NCI-H2081 treated with DMSO at 0.1 percent for 48 hours (cell line): ENCODE data around the gene KRTAP4-11.
"Not testable (repeated sequence)": the region's sequence is repeated elsewhere in the genome, so short reads cannot be mapped to it uniquely, and the experiment has no call there.

Experiments used
- DNase-seq: peaks from one replicate; lab custom pipeline; 2025; lab: John Stamatoyannopoulos, UW

Gene KRTAP4-11

DNA sequence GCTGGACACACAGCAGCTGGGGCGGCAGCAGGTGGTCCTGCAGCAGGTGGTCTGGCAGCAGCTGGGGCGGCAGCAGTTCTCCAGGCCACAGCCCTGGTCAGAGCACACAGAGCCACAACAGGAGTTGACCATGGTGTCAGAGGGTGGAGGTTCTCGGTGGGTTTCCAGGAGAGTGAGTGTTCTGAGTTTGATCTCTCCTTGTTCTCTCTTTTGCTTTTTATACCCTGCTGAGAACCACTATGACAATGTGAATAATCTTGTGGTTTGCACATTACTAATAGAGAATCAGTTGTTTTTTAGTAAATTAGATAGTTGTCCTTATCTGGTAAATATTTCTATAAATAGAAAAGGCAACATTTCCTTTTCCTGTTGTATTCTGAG lies 5.8 kb upstream of the KRTAP4-11 start, which contains the start of gene KRTAP4-12:
Gene KRTAP4-12, minus strand, starts transcription at position 192 of the 381 bp plus-strand sequence. Its CDS starts 60 bp downstream, at position 132.
- DNase-seq: not testable (repeated sequence)

- DNase-seq: not testable (repeated sequence)
Measured at GRCh38 chr17:41123292-41123990, 5.3 kb upstream of the KRTAP4-11 start.

- DNase-seq: no peak
Measured at GRCh38 chr17:41121742-41122141, 3.6 kb upstream of the KRTAP4-11 start.

DNA sequence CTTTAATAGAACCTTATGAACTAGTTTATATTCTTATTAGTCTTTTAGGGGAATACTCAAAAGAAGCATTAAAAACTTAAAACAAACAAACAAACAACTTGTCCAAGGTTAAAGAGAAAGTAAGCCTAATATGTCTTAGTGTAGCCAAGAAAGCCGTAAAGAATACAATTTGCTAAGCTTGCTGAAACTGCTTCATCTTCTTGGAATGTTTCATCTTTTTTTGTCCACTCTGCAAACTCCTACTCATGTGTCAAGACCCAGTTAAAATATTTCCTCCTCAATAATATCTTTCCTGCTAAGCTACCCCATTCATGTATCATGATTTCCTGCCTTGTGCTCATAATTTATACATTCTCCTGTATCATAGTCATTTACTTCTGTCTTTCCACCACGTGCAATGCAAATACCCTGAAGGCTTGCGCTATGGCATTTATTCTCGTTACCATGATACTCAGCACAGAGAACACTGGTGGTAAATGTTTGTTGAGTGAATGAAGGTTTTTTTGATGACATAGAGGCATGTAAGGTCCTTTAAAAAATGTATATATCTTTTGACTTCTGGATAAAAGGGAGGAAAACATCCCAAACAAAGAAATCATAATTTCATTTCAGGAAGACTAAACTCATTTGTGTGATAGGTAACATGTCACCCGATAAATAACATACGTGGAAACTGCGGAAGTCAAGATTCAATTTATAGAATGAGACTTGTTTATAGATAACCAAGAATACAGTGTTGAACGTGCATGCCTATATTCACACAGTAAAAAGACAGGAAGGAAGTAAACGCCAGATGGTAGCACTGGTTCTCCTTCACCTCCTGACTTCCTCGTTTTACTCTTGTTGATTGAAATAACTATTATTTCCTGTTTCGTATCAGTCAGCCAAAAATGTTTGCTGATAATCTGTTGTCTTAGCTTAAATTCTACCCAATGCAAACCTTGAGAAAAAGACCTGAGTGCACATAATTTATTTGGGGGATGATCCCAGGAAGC lies 1.8 kb upstream of the KRTAP4-11 start:
- not testable (repeated sequence) for DNase-seq

DNA sequence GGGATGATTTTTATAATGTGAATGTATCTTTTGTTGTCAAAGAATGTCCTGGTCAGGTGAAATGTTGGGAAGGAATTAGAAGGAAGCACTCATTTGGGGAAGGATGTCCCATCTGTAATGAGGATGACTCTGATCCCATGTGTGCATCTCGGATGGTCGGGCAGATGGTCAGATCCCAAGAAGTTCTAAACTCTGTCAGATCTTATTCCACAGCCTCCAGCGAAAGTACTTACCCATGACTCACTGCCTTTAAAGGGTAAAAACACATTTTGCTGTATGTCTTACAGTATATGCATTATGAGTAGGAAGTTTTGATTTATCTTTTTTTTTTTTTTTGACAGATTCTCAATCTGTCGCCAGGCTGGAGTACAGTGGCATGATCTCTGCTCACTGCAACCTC lies 548 bp upstream of the KRTAP4-11 start:
- DNase-seq: no peak

GRCh38 chr17:41116297-41116696 lies 1.9 kb downstream of the KRTAP4-11 start:
- no peak for DNase-seq

DNA sequence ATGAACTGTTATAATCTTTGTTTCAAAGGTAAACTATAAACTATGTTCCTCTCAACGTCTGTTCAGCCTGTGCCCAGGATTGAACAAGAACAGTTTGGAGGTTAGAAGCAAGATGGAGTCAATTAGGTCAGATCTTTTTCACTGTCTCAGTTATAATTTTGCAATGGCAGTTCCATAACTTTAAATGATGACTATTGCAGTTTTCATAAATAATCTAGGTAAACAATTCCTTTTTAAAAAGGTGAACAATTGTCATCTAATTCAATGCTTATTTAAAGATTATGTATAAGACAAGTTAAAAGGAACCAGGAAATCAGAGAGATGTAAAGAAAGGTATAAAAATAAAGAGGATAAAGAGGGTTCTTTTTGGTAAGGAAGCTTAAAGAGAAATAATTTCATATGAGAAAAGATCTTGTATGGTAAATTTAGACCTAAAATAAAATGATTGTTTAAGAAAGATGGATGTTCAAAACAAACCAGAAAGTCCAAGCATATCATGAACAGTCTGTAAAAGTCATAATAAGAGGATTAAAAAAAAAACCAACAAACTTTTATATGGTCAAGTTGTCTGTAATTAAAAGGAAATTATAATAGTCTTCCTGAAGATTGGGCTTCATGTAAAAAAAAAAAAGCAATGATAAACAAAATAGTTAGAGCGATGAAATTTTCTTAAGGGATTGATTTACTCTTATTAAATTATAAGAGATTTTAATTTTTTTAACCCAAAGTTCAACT lies 6.9 kb downstream of the KRTAP4-11 start:
- no peak for DNase-seq

DNA sequence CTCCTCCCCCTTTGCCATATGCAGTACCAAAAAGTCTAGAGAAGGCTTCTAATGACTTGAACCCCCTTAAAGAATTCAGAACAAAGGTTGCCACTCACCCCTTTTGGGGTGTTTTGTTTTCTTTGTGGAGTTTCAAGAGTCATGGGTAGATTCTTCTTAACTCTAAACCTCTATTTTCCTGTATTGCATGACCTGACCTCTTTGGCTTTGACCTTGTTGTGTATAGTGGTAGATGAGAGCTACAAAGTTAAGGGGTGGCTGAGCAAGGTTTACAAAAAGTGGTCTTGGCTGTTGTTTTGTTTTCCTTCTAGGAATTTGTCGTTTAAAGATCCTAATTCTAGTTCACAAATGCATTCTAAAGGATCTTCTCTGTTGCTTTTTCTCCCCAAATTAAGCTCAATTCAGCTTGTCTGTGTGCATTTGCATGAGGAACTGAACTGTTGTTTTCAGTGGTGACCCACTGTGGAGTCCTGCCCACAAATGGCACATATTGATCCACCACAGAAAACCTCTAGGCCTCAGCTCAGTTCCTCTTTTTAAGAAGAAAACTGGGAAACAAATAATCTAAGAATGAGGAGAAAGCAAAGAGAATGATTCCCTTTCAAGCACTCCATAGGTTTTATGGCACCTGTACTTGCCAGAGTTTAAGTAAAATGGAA lies 9.3 kb downstream of the KRTAP4-11 start:
- DNase-seq: not testable (repeated sequence)

GRCh38 chr17:41107941-41108450 lies 10.2 kb downstream of the KRTAP4-11 start:
- no peak for DNase-seq

GRCh38 chr17:41105347-41105746 lies 12.8 kb downstream of the KRTAP4-11 start, which contains the start of gene KRTAP4-9:
Gene KRTAP4-9, plus strand, starts transcription at chr17:41105389. Its CDS starts 0 bp downstream, at chr17:41105389.
- DNase-seq: not testable (repeated sequence)

GRCh38 chr17:41104386-41105038 lies 13.7 kb downstream of the KRTAP4-11 start:
- DNase-seq: not testable (repeated sequence)

- DNase-seq: no peak
Measured at GRCh38 chr17:41103896-41104295, 14.3 kb downstream of the KRTAP4-11 start.

DNA sequence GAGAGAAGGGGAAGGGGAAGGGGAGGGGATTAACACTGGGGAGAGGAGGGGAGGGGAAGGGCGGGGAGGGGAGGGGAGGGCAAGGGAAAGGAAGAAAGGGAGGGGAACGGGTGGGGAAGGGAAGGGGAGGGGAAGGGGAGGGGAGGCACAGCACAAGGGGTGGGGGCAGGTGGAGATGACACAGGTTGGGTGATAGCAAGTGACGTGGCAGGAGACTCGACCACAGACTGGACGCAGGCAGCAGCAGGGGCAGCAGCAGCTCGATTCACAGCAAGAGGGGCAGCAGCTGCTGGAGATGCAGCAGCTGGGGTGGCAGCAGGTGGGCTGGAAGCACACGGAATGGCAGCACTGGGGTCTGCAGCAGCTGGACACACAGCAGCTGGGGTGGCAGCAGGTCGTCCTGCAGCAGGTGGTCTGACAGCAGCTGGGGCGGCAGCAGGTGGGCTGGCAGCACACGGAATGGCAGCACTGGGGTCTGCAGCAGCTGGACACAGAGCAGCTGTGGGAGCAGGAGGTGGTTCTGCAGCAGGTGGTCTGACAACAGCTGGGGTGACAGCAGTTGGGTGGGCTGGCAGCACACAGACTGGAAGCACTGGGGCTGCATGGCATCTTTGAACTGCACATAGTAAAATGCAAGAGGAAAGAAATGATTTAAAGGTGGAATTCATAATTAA lies 16.4 kb downstream of the KRTAP4-11 start, which contains the start of gene KRTAP4-16:
Gene KRTAP4-16, minus strand, starts transcription at position 624 of the 674 bp plus-strand sequence. Its CDS starts 0 bp downstream, at position 624.
- DNase-seq: no peak

DNA sequence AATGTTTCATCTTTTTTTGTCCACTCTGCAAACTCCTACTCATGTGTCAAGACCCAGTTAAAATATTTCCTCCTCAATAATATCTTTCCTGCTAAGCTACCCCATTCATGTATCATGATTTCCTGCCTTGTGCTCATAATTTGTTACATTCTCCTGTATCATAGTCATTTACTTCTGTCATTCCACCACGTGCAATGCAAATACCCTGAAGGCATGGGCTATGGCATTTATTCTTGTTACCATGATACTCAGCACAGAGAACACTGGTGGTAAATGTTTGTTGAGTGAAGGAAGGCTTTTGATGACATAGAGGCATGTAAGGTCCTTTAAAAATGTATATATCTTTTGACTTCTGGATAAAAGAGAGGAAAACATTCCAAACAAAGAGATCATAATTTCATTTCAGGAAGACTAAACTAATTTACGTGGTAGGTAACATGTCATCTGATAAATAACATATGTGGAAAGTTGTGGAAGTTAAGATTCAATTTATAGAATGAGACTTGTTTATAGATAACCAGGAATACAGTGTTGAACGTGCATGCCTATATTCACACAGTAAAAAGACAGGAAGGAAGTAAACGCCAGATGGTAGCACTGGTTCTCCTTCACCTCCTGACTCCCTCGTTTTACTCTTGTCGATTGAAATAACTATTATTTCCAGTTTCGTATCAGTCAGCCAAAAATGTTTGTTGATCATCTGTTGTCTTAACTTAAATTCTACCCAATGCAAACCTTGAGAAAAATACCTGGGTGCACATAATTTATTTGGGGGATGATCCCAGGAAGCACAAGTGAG lies 18.3 kb downstream of the KRTAP4-11 start:
- not testable (repeated sequence) for DNase-seq

- no peak for DNase-seq
Measured at GRCh38 chr17:41098481-41098880, 19.7 kb downstream of the KRTAP4-11 start.

DNA sequence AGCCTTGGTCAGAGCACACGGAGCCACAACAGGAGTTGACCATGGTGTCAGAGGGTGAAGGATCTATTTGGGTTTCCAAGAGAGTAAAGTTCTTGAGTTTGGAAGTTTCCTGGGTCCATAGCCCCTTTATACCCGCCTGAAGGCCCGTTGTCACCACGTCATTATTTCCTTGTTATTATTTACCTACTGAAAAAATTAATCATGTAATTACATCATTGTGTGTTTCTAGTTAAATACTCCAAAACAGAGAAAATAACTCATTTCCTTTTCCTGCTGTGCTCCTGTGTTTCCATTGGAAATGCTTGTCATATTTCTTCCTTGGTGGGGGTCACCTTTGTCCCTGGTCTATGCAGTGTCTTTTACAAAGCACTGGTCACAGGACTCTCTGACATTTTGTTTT lies 20.1 kb downstream of the KRTAP4-11 start, which contains the start of gene KRTAP4-8:
Gene KRTAP4-8, minus strand, starts transcription at position 101 of the 400 bp plus-strand sequence. Its CDS starts 58 bp downstream, at position 43.
- DNase-seq: no peak

GRCh38 chr17:41096055-41096454 lies 22.1 kb downstream of the KRTAP4-11 start:
- DNase-seq: no peak

GRCh38 chr17:41088760-41089352 lies 29.3 kb downstream of the KRTAP4-11 start:
- not testable (repeated sequence) for DNase-seq
